Measurements from ENCODE around the gene RHNO1.

Gene RHNO1, protein sequence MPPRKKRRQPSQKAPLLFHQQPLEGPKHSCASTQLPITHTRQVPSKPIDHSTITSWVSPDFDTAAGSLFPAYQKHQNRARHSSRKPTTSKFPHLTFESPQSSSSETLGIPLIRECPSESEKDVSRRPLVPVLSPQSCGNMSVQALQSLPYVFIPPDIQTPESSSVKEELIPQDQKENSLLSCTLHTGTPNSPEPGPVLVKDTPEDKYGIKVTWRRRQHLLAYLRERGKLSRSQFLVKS

DNA sequence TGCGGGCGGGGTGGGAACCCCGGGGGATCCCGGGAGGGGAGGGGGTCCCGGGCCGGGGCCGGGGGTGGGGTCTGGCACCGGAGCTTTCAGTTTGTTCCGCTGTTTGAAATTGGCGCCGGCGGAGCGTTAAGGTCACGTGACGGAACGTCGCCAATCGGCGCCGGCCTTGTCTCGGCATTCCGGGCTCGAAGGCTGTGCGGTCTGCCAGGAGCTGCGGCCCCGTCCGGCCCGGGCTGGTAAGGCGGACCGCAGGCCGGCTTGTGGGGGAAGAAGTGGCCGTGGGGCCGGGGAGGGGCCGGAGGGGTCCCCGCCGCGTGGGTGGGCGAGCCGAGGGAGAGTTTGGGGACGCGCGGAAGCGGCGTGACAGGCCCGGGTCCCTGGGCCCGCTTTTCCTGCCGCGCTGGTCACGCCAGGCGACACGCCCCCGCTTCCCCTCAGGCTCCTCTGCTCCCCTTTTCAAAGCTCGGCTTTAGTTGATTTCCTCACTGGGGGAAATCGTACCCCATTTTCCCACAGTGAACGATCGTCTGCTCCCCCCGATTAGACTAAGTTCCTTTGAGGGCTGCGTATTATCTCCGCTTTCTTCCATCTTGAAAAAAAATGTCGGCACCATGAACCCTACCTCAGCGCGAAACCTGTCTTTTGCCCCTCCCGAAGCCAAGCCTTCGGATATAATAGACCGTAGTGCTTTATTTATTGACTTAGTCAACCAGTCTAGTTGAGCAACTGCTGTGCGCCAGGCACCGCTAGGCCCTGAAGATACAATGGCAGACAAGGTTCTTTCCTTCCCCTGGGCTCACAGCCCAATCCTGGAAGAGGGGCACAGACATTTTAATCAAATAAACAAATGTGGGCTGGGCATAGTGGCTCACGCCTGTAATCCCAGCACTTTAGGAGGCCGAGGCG, at the start of gene RHNO1, which contains the start of gene FOXM1:
RHNO1 (plus strand) TSS at position 177 of the 906 bp plus-strand sequence. CDS start 8,144 bp downstream, outside the sequence.
FOXM1 (minus strand) TSS at position 128 of the 906 bp plus-strand sequence. CDS start 2,696 bp downstream, outside the sequence.
- TF ChIP-seq POLR2A (IDR thresholded peaks at IDR 0.05; ENCODE audit: extremely low read depth, insufficient read length) (peak; percentile 70), MYC (IDR thresholded peaks at IDR 0.05; ENCODE audit: low read depth, low read length) (peak; percentile 64)
- TF ChIP-seq, protein P1, sequence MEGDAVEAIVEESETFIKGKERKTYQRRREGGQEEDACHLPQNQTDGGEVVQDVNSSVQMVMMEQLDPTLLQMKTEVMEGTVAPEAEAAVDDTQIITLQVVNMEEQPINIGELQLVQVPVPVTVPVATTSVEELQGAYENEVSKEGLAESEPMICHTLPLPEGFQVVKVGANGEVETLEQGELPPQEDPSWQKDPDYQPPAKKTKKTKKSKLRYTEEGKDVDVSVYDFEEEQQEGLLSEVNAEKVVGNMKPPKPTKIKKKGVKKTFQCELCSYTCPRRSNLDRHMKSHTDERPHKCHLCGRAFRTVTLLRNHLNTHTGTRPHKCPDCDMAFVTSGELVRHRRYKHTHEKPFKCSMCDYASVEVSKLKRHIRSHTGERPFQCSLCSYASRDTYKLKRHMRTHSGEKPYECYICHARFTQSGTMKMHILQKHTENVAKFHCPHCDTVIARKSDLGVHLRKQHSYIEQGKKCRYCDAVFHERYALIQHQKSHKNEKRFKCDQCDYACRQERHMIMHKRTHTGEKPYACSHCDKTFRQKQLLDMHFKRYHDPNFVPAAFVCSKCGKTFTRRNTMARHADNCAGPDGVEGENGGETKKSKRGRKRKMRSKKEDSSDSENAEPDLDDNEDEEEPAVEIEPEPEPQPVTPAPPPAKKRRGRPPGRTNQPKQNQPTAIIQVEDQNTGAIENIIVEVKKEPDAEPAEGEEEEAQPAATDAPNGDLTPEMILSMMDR (IDR thresholded peaks at IDR 0.05; ENCODE audit: low read depth, low read length) = no peak
- TF ChIP-seq, protein P2, sequence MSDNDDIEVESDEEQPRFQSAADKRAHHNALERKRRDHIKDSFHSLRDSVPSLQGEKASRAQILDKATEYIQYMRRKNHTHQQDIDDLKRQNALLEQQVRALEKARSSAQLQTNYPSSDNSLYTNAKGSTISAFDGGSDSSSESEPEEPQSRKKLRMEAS (IDR thresholded peaks at IDR 0.05; ENCODE audit: low read depth, low read length) = peak; percentile 88
- peak; percentile 91 for DNase-seq (ENCODE audit: low read depth)
- H3K4me3 ChIP-seq (ENCODE audit: low read depth, low read length) = peak within 1 kb of the TSS; percentile 88

DNA sequence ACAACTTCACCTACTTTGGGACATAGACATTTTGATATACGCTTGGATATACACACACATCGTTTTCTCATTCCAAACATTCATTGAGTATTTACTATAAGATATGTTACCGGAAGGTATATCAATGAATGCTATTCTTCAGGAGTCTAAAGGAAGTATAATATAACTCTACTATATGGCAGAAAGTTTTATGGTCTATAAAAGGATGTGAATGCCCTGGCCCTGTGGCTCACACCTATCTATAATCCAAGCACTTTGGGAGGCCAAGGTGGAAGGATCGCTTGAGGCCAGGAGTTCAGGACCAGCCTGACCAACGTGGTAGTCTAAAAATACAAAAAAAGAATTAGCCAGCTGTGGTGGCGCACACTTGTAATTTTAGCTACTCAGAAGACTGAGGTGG, 47.7 kb upstream of the RHNO1 start:
- DNase-seq (ENCODE audit: low read depth) = no peak
- no peak overlapping the region for H3K4me3 ChIP-seq (ENCODE audit: low read depth, low read length)
- TF ChIP-seq MYC (IDR thresholded peaks at IDR 0.05; ENCODE audit: low read depth, low read length) (no peak), POLR2A (IDR thresholded peaks at IDR 0.05; ENCODE audit: extremely low read depth, insufficient read length) (no peak)
- TF ChIP-seq, protein P1 (IDR thresholded peaks at IDR 0.05; ENCODE audit: low read depth, low read length) = no peak
- TF ChIP-seq, protein P2 (IDR thresholded peaks at IDR 0.05; ENCODE audit: low read depth, low read length) = no peak

DNA sequence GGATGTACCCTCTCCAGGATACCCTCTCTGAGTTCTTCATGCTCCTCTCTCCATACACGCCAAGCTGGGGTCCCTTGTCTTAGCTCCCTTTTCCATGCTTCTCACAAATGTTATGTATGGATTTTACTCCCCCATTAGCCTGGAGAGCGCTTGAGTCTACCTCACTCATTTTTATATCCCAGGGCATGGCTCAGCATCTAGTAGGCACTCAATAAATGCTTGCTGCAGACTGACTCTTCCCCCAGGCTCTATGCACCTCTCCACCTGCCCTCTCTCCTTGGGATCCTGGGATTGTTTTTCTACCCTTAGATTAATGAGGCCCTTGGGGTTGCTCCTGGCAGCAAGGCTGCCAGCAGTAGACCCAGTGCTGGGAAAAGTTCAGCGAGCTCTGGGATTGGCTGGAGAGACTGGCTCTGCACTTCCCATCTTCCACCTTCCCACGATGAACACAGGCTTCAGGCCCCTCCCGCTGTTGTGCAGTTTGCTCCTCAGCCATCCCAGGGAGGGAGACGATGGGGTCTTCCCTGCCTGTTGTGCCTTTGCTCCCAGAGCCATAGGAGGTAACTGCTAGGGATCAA, 44.4 kb upstream of the RHNO1 start:
- TF ChIP-seq, protein P2 (IDR thresholded peaks at IDR 0.05; ENCODE audit: low read depth, low read length) = no peak
- TF ChIP-seq, protein P1 (IDR thresholded peaks at IDR 0.05; ENCODE audit: low read depth, low read length) = no peak
- TF ChIP-seq MYC (IDR thresholded peaks at IDR 0.05; ENCODE audit: low read depth, low read length) (no peak), POLR2A (IDR thresholded peaks at IDR 0.05; ENCODE audit: extremely low read depth, insufficient read length) (no peak)
- no peak overlapping the region for H3K4me3 ChIP-seq (ENCODE audit: low read depth, low read length)
- no peak for DNase-seq (ENCODE audit: low read depth)

DNA sequence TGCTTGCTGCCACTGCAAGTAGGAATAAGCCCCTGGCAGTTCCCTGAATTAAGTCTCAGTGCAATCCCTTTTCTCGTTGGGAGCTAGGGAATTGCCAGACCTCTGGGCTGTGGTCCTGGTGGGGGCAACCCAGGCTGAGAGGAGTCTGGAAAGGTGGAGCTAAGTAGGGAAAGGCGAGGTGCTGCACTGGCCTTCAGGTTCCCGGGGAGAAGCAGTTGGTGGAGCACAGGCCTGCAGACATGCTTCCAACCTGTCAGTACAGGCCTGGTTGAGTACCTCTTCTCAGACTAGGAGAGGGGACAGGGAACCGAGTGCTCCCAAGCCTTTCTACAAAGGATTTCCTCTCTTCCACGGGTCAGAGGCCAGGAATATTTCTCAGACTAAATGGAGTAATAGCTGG, 43.7 kb upstream of the RHNO1 start:
- TF ChIP-seq POLR2A (IDR thresholded peaks at IDR 0.05; ENCODE audit: extremely low read depth, insufficient read length) = no peak
- TF ChIP-seq, protein P2 (IDR thresholded peaks at IDR 0.05; ENCODE audit: low read depth, low read length) = no peak
- TF ChIP-seq, protein P1 (IDR thresholded peaks at IDR 0.05; ENCODE audit: low read depth, low read length) = no peak
- no peak for TF ChIP-seq MYC (IDR thresholded peaks at IDR 0.05; ENCODE audit: low read depth, low read length)
- H3K4me3 ChIP-seq (ENCODE audit: low read depth, low read length) = no peak overlapping the region
- no peak for DNase-seq (ENCODE audit: low read depth)

DNA sequence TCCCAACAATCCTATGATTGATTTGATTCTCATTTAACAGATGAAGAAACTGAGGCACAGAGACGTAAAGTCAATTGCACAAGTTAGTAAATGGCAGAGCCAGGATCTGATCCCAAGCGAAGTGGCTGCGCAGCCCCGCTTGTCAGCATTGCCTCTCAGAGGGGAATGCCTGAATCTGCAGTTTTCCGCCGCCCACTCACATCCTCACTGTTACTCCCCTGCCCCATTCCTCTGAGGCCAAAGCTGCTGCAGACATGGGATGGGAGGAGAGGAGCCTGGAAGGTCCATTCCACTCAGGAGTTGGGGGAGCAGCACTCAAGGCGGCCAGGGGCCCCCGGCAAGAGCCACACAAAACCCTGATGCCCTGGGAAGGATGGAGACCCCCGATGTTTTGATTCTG, 43.2 kb upstream of the RHNO1 start:
- no peak for DNase-seq (ENCODE audit: low read depth)
- H3K4me3 ChIP-seq (ENCODE audit: low read depth, low read length) = no peak overlapping the region
- TF ChIP-seq POLR2A (IDR thresholded peaks at IDR 0.05; ENCODE audit: extremely low read depth, insufficient read length) = no peak
- TF ChIP-seq, protein P1 (IDR thresholded peaks at IDR 0.05; ENCODE audit: low read depth, low read length) = no peak
- no peak for TF ChIP-seq MYC (IDR thresholded peaks at IDR 0.05; ENCODE audit: low read depth, low read length)
- TF ChIP-seq, protein P2 (IDR thresholded peaks at IDR 0.05; ENCODE audit: low read depth, low read length) = no peak
